Erythroblast (primary cell): ENCODE data around the gene SLC1A5.

Source experiments
- GATA1 ChIP-seq: IDR thresholded peaks from 2 replicates; pipeline ENCODE4 v1.6.1; 2011; ENCODE audit warnings: low read depth, mild to moderate bottlenecking, control low read depth, low read length, moderate library complexity
- POLR2A ChIP-seq: IDR thresholded peaks from 2 replicates; pipeline ENCODE4 v1.6.1; 2011; ENCODE audit warnings: mild to moderate bottlenecking, low read length

- no peak for TF ChIP-seq POLR2A
- no peak for TF ChIP-seq GATA1
These were observed 60.2 kb downstream of the SLC1A5 start for GRCh38 chr19:46728208-46728607.
